Neural cell (in vitro differentiated cells): ENCODE results near the gene ZCCHC10. TPM values are rescaled to one million over a fixed set of nuclear protein-coding genes. Genes with fewer than 3 reads are reported as not detected.

Source experiments
- H2AFZ ChIP-seq: fragments of 200-600, 300-800 bp; sonication (generic), shearing (Covaris generic); 2 replicates; pipeline ENCODE4 v1.6.0; 2014; ENCODE audit warnings: low read depth, mild to moderate bottlenecking, antibody characterized with exemption, low read length, moderate library complexity
- H3F3A ChIP-seq: fragments of 200-600 bp; shearing (Covaris generic); 2 replicates; pipeline ENCODE4 v1.6.1; 2016; ENCODE audit warnings: mild to moderate bottlenecking, moderate library complexity, mixed read lengths, antibody characterized with exemption, low read length; ENCODE audit not compliant: insufficient read depth, poor library complexity, severe bottlenecking
- H3K27ac ChIP-seq: fragments of 200-600, 300-800 bp; sonication (generic), shearing (Covaris generic); 2 replicates; pipeline ENCODE4 v1.5.1; 2014; ENCODE audit warnings: mild to moderate bottlenecking, low read length, moderate library complexity
- H3K27me3 ChIP-seq: fragments of 300-800, 200-600 bp; sonication (generic), shearing (Covaris generic); 2 replicates; pipeline ENCODE4 v1.6.0; 2014; ENCODE audit warnings: mild to moderate bottlenecking, low read depth, low read length, moderate library complexity; ENCODE audit not compliant: insufficient read depth
- H3K36me3 ChIP-seq: fragments of 300-800, 200-600 bp; sonication (generic), shearing (Covaris generic); 2 replicates; pipeline ENCODE4 v1.5.1; 2014; ENCODE audit warnings: mild to moderate bottlenecking, antibody characterized with exemption, low read length, moderate library complexity; ENCODE audit not compliant: insufficient read depth
- H3K4me2 ChIP-seq: fragments of 300-800, 200-600 bp; sonication (generic), shearing (Covaris generic); 2 replicates; pipeline ENCODE4 v1.6.0; 2014; ENCODE audit warnings: mild to moderate bottlenecking, low read length
- H3K4me3 ChIP-seq: fragments of 300-800, 200-600 bp; sonication (generic), shearing (Covaris generic); 2 replicates; pipeline ENCODE4 v1.5.1; 2014; ENCODE audit warnings: mild to moderate bottlenecking, low read length, moderate library complexity
- H3K79me2 ChIP-seq: fragments of 200-600 bp; shearing (Covaris generic); replicated peaks from 2 replicates; pipeline ENCODE4 v1.6.0; 2014; ENCODE audit warnings: mild to moderate bottlenecking, low read length, moderate library complexity; ENCODE audit not compliant: insufficient read depth
- H3K9ac ChIP-seq: fragments of 300-800, 200-600 bp; sonication (generic), shearing (Covaris generic); 2 replicates; pipeline ENCODE4 v1.6.1; 2016; ENCODE audit warnings: mild to moderate bottlenecking, low read length, mixed read lengths
- H3K9me2 ChIP-seq: fragments of 200-600 bp; shearing (Covaris generic); 2 replicates; pipeline ENCODE4 v1.6.1; 2016; ENCODE audit warnings: mild to moderate bottlenecking, low read length, mixed read lengths; ENCODE audit not compliant: insufficient read depth
- H3K9me3 ChIP-seq: fragments of 200-600, 300-800 bp; sonication (generic), shearing (Covaris generic); 2 replicates; pipeline ENCODE4 v1.6.1; 2016; ENCODE audit warnings: mild to moderate bottlenecking, mixed run types, low read length, moderate library complexity, mixed read lengths
- H4K20me1 ChIP-seq: fragments of 200-600 bp; shearing (Covaris generic); 2 replicates; pipeline ENCODE4 v1.6.1; 2016; ENCODE audit warnings: mild to moderate bottlenecking, mixed run types; ENCODE audit not compliant: insufficient read depth
- EP300 ChIP-seq: fragments of 450-650 bp; conservative IDR thresholded peaks from 2 replicates; pipeline ENCODE4 v1.6.1; 2014; ENCODE audit warnings: antibody characterized with exemption, mild to moderate bottlenecking, moderate library complexity; ENCODE audit not compliant: poor library complexity, severe bottlenecking
- EZH2 ChIP-seq: fragments of 200-600, 300-800 bp; shearing (Covaris generic), sonication (generic); IDR thresholded peaks from 2 replicates; pipeline ENCODE4 v1.6.1; 2014; ENCODE audit warnings: antibody characterized with exemption, low read length, borderline replicate concordance, mild to moderate bottlenecking; ENCODE audit not compliant: insufficient read depth, poor library complexity, severe bottlenecking
- MXI1 ChIP-seq: fragments of 450-650 bp; conservative IDR thresholded peaks from 2 replicates; pipeline ENCODE4 v1.6.1; 2014; ENCODE audit warnings: antibody characterized with exemption, mild to moderate bottlenecking; ENCODE audit not compliant: poor library complexity, severe bottlenecking
- POLR2AphosphoS5 ChIP-seq: IDR thresholded peaks from 2 replicates; pipeline ENCODE4 v1.6.1; 2012
- RAD21 ChIP-seq: fragments of 450-650 bp; conservative IDR thresholded peaks from 2 replicates; pipeline ENCODE4 v1.6.1; 2014; ENCODE audit warnings: antibody characterized with exemption, mild to moderate bottlenecking, moderate library complexity
- SMC3 ChIP-seq: fragments of 450-650 bp; conservative IDR thresholded peaks from 2 replicates; pipeline ENCODE4 v1.6.1; 2014; ENCODE audit warnings: antibody characterized with exemption, mild to moderate bottlenecking, moderate library complexity; ENCODE audit not compliant: poor library complexity
- TAF1 ChIP-seq: IDR thresholded peaks from 2 replicates; pipeline ENCODE4 v1.6.1; 2012; ENCODE audit warnings: low read depth
- polyA plus RNA-seq: library from polyadenylated mRNA; depleted of rRNA; stranded (reverse); fragments of >200 nt; gene quantifications from 2 replicates; pipeline ENCODE4 v1.2.3, GENCODE V29; 2014
- TF ChIP-seq, protein P1 (sequence below): fragments of 450-650 bp; IDR thresholded peaks from 2 replicates; pipeline ENCODE4 v1.5.1; 2014; ENCODE audit warnings: antibody characterized with exemption, mild to moderate bottlenecking, moderate library complexity; ENCODE audit not compliant: poor library complexity, severe bottlenecking
- TF ChIP-seq, protein P2 (sequence below): IDR thresholded peaks from 2 replicates; pipeline ENCODE4 v1.6.1; 2012; ENCODE audit warnings: borderline replicate concordance

Gene ZCCHC10
- polyA plus RNA-seq, 1 donor from 2014 or later, result 68.0 TPM

DNA sequence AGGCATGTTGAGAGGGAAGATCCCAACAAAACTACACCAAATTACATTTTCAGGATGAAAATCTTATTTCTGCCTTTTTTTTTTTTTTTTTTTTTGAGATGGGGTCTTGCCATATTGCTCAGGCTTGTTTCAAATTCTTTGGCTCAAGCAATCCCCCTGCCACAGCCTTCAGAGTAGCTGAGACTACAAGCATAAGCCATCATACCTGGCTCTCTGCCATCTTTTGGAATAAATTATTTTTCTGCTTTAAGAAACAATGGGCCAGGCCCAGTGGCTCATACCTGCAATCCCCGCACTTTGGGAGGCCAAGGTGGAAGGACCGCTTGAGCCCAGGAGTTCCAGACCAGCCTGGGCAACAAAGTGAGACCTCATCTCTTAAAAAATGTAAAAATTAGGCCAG lies 77.2 kb downstream of the ZCCHC10 start:
- H3K27ac ChIP-seq, result no peak overlapping the region
- H2AFZ ChIP-seq, result no peak overlapping the region
- peaks cover 6% of the 10 kb centered on the region for H4K20me1 ChIP-seq

DNA sequence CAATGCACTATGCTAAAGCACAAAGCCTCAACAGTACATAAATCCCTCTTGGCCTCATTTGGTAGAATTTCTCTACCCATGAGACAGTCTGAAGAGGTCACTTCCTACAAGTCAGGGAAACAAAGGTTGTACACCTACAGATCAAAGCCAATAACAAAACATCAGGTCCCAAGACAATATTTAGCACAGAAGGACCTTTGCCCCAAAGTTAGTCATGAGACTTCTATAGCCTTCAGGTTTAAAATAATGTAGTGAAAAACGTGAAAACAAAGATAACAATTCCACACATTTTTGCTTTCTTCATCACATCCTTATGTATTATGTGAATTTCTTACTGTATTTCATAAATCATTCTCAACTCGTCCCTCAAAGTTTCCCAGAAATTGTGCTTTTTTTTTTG lies 78.7 kb downstream of the ZCCHC10 start:
- no peak overlapping the region for H2AFZ ChIP-seq
- no peaks in the 10 kb centered on the region for H3F3A ChIP-seq
- H3K4me2 ChIP-seq, result no peak overlapping the region
- no peaks in the 10 kb centered on the region for H3K27me3 ChIP-seq
- H3K9me2 ChIP-seq, result no peaks in the 10 kb centered on the region
- H3K27ac ChIP-seq, result no peak overlapping the region
- H3K4me3 ChIP-seq, result no peak overlapping the region
- H4K20me1 ChIP-seq, result peaks cover 6% of the 10 kb centered on the region
- no peak overlapping the region for H3K9ac ChIP-seq
- TF ChIP-seq SMC3 (no peak), EP300 (no peak), EZH2 (no peak), MXI1 (no peak), TAF1 (no peak), RAD21 (no peak), POLR2AphosphoS5 (no peak)
- TF ChIP-seq, protein P1, sequence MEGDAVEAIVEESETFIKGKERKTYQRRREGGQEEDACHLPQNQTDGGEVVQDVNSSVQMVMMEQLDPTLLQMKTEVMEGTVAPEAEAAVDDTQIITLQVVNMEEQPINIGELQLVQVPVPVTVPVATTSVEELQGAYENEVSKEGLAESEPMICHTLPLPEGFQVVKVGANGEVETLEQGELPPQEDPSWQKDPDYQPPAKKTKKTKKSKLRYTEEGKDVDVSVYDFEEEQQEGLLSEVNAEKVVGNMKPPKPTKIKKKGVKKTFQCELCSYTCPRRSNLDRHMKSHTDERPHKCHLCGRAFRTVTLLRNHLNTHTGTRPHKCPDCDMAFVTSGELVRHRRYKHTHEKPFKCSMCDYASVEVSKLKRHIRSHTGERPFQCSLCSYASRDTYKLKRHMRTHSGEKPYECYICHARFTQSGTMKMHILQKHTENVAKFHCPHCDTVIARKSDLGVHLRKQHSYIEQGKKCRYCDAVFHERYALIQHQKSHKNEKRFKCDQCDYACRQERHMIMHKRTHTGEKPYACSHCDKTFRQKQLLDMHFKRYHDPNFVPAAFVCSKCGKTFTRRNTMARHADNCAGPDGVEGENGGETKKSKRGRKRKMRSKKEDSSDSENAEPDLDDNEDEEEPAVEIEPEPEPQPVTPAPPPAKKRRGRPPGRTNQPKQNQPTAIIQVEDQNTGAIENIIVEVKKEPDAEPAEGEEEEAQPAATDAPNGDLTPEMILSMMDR, result no peak
- TF ChIP-seq, protein P2, sequence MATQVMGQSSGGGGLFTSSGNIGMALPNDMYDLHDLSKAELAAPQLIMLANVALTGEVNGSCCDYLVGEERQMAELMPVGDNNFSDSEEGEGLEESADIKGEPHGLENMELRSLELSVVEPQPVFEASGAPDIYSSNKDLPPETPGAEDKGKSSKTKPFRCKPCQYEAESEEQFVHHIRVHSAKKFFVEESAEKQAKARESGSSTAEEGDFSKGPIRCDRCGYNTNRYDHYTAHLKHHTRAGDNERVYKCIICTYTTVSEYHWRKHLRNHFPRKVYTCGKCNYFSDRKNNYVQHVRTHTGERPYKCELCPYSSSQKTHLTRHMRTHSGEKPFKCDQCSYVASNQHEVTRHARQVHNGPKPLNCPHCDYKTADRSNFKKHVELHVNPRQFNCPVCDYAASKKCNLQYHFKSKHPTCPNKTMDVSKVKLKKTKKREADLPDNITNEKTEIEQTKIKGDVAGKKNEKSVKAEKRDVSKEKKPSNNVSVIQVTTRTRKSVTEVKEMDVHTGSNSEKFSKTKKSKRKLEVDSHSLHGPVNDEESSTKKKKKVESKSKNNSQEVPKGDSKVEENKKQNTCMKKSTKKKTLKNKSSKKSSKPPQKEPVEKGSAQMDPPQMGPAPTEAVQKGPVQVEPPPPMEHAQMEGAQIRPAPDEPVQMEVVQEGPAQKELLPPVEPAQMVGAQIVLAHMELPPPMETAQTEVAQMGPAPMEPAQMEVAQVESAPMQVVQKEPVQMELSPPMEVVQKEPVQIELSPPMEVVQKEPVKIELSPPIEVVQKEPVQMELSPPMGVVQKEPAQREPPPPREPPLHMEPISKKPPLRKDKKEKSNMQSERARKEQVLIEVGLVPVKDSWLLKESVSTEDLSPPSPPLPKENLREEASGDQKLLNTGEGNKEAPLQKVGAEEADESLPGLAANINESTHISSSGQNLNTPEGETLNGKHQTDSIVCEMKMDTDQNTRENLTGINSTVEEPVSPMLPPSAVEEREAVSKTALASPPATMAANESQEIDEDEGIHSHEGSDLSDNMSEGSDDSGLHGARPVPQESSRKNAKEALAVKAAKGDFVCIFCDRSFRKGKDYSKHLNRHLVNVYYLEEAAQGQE, result no peak
- H3K36me3 ChIP-seq, result no peaks in the 10 kb centered on the region
- H3K79me2 ChIP-seq, result peaks cover 75% of the 10 kb centered on the region
- H3K9me3 ChIP-seq, result no peaks in the 10 kb centered on the region

More for the DNA sequence above, 77.2 kb downstream of the ZCCHC10 start:
- H3K27me3 ChIP-seq, result no peaks in the 10 kb centered on the region
- H3K4me3 ChIP-seq, result no peak overlapping the region
- H3K9me2 ChIP-seq, result no peaks in the 10 kb centered on the region
- no peak overlapping the region for H3K4me2 ChIP-seq
- no peaks in the 10 kb centered on the region for H3K9me3 ChIP-seq
- TF ChIP-seq EP300, result no peak
- TF ChIP-seq, protein P1, result no peak
- TF ChIP-seq, protein P2, result no peak
- no peaks in the 10 kb centered on the region for H3K36me3 ChIP-seq
- H3K9ac ChIP-seq, result no peak overlapping the region
- peaks cover 77% of the 10 kb centered on the region for H3K79me2 ChIP-seq
- no peaks in the 10 kb centered on the region for H3F3A ChIP-seq
